Thoracic aorta (tissue), 2 donors: ENCODE measurements around the gene PFDN6. TPM values are rescaled to one million over a fixed set of nuclear protein-coding genes. Genes with fewer than 3 reads are reported as not detected.
A peak's percentile ranks its signal among the peaks of the same experiment; 100 is the strongest.
"Not testable (repeated sequence)": the region's sequence is repeated elsewhere in the genome, so short reads cannot be mapped to it uniquely, and the experiment has no call there.

ENCODE experiments used
- ATAC-seq: fragments of 150-250 bp; one replicate; pipeline ENCODE4 v1.8.0; 2017; ENCODE audit warnings: low read depth; ENCODE audit not compliant: insufficient number of reproducible peaks, low FRiP score
- DNase-seq: peaks from one replicate; pipeline ENCODE4 v3.0.0-alpha.2; 2020; ENCODE audit warnings: low spot score
- H3K27ac ChIP-seq, 2 donors: fragments of 200-600 bp; sonication (generic); 1 replicate in 1 of 2; 2 replicates in 1 of 2; pipeline ENCODE4 v1.5.1; 2016; ENCODE audit warnings: mild to moderate bottlenecking in 2 of 2, moderate library complexity in 2 of 2
- H3K27me3 ChIP-seq: fragments of 200-600 bp; sonication (generic); replicated peaks from 2 replicates; pipeline ENCODE4 v1.6.0; 2016; ENCODE audit warnings: mild to moderate bottlenecking; ENCODE audit not compliant: insufficient read depth
- H3K36me3 ChIP-seq: fragments of 200-600 bp; sonication (generic); one replicate; pipeline ENCODE4 v1.5.1; 2016
- H3K4me1 ChIP-seq, 2 donors: fragments of 200-600 bp; sonication (generic); 1 replicate in 1 of 2; 2 replicates in 1 of 2; pipeline versions ENCODE4 v1.5.1 to v1.6.0; 2016; ENCODE audit warnings: low read depth in 2 of 2, mild to moderate bottlenecking in 1 of 2; ENCODE audit not compliant: control insufficient read depth in 1 of 2
- H3K4me3 ChIP-seq: fragments of 200-600 bp; sonication (generic); 2 replicates; pipeline ENCODE4 v1.5.1; 2016; ENCODE audit warnings: mild to moderate bottlenecking
- H3K9me3 ChIP-seq: fragments of 200-600 bp; sonication (generic); 2 replicates; pipeline ENCODE4 v1.5.1; 2016
- CTCF ChIP-seq: fragments of 200-600 bp; sonication (generic); IDR thresholded peaks from one replicate; pipeline ENCODE4 v1.5.1; 2019; ENCODE audit warnings: antibody characterized with exemption
- total RNA-seq, 2 donors: library from RNA; depleted of rRNA; stranded (reverse); fragments of >200 nt; gene quantifications; one replicate each; pipeline versions ENCODE4 v1.1.0 to v1.2.3, GENCODE V29; 2016

The PFDN6 gene
- total RNA-seq, 2 donors from 2014 or later = 26.8 to 31.9 TPM

GRCh38 chr6:33252759-33253158 lies 36.6 kb upstream of the PFDN6 start:
- ATAC-seq = no peak
- H3K36me3 ChIP-seq = peaks cover 10% of the 10 kb centered on the region
- no peak for TF ChIP-seq CTCF
- H3K9me3 ChIP-seq = no peaks in the 10 kb centered on the region
- H3K27ac ChIP-seq = no peak overlapping the region
- no peak for DNase-seq
- peaks cover 12 to 25% of the 10 kb centered on the region in 2 donors for H3K4me1 ChIP-seq
- no peaks in the 10 kb centered on the region for H3K27me3 ChIP-seq
- no peak overlapping the region for H3K4me3 ChIP-seq

DNA sequence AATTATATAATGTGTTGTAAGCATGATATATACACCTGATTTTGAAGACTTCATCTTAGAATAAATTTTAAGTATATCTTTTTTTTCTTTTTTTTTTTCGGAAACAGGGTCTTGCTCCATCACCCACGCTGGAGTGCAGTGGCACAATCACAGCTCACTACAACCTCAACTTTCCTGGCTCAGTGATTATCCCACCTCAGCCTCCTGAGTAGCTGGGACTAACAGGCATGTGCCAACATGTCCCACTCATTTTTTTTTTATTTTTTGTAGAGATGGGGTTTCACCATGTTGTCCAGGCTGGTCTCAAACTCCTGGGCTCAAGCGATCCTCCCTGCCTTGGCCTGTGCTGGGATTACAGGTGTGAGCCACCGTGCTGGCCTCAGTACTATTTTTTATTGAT lies 34.8 kb upstream of the PFDN6 start:
- Histone ChIP-seq H3K4me1 (peaks cover 9 to 15% of the 10 kb centered on the region in 2 donors), H3K27me3 (no peaks in the 10 kb centered on the region), H3K36me3 (peaks cover 10% of the 10 kb centered on the region), H3K27ac (no peak overlapping the region), H3K4me3 (no peak overlapping the region), H3K9me3 (no peaks in the 10 kb centered on the region)
- DNase-seq (no peak), ATAC-seq (no peak)
- no peak for TF ChIP-seq CTCF

- Histone ChIP-seq H3K27ac (no peak overlapping the region), H3K4me1 (no peaks in the 10 kb centered on the region), H3K36me3 (peaks cover 4% of the 10 kb centered on the region), H3K4me3 (no peak overlapping the region), H3K27me3 (no peaks in the 10 kb centered on the region), H3K9me3 (no peaks in the 10 kb centered on the region)
- DNase-seq (no peak), ATAC-seq (no peak)
- TF ChIP-seq CTCF = no peak
Measured at GRCh38 chr6:33259032-33259431, 30.4 kb upstream of the PFDN6 start.

DNA sequence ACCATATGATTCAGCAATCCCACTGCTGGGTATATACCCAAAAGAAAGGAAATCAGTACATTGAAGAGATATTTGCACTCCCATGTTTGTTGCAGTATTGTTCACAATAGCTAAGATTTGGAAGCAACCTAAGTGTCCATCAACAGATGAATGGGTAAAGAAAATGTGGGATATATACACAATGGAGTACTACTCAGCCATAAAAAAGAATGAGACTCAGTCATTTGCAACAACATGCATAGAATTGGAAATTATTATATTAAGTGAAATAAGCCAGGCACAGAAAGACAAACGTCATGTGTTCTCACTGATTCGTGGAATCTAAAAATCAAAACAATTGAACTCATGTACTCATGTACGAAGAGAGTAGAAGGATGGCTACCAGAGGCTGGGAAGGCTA lies 26.9 kb upstream of the PFDN6 start:
- peaks cover 37% of the 10 kb centered on the region for H3K36me3 ChIP-seq
- H3K4me3 ChIP-seq, H3K9me3 ChIP-seq, H3K27ac ChIP-seq, H3K27me3 ChIP-seq, DNase-seq, H3K4me1 ChIP-seq, ATAC-seq: not testable (repeated sequence)

- Histone ChIP-seq H3K4me3 (no peak overlapping the region), H3K27ac (no peak overlapping the region), H3K36me3 (peaks cover 47% of the 10 kb centered on the region), H3K9me3 (no peaks in the 10 kb centered on the region), H3K4me1 (no peaks in the 10 kb centered on the region), H3K27me3 (no peaks in the 10 kb centered on the region)
- no peak for TF ChIP-seq CTCF
- DNase-seq (no peak), ATAC-seq (no peak)
Measured at GRCh38 chr6:33264015-33264414, 25.4 kb upstream of the PFDN6 start.

DNA sequence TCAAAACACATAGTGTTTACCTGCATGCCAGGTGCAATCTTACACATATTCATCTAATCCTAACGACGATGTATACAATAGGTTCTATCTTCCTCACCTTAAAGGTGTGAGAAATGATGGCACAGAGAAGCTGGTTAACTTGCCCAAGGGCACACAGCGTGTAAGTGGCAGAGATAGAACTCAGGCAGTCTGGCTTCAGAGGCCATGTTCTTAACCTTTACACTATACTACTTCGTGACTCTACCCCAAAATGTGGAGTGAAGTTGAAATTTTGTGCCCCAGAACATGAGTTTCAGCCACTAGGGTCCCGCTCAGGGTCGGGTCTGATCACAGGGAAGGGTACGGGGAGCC lies 18.3 kb upstream of the PFDN6 start:
- Histone ChIP-seq H3K27ac (peak overlapping the region; percentile 94 to 96), H3K4me1 (peaks cover 21 to 45% of the 10 kb centered on the region in 2 donors), H3K27me3 (no peaks in the 10 kb centered on the region), H3K9me3 (no peaks in the 10 kb centered on the region), H3K4me3 (peak overlapping the region; percentile 89), H3K36me3 (peaks cover 33% of the 10 kb centered on the region)
- DNase-seq = no peak
- no peak for ATAC-seq
- TF ChIP-seq CTCF = no peak
